GM21367 (cell line): ENCODE data around the gene SMIM38.

Experiments used
- ATAC-seq: cut with Tn5 transposase; IDR thresholded peaks from one replicate; pipeline ENCODE4 v1.9.1; 2021; ENCODE audit not compliant: unreplicated experiment

SMIM38 gene

DNA sequence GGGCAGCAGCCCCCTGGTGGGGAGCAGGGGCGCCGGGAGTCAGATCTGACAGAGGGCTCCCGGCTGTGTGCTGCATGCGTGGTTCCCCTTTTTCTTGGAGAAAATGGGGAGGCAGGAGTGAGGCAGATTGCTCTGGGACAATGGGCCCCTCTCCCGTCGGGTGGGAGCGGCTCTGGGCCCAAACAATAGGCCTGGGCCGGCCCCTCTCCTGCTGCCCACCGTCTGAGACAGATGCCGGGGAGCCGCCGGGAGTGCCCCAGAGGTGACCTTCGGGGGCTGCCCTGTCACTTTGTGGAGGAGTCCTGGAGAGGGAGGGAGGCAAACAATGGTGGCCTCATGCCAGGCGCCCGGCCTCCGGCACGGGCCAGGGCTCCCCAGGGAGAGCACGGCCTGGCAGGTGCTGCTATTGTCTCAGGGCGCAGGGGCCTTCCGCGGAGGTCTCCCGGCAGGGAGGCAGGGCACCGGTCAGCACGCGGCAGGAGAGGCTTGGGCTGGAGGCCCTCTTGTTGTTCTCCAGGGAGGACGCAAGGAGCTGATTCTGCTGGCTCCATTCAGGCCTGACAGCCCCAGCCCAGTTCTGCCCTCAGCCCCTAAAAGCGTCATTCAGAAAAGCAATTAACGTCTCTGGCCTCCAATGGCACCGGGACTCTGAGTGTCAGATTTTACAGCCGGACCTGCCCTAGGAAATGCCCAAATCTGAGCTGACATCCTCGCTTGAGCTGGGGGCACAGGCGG is 44.8 kb downstream of the SMIM38 start:
- ATAC-seq = no peak

- ATAC-seq = no peak
These were observed 45.3 kb downstream of the SMIM38 start for GRCh38 chr11:69201066-69201365.

DNA sequence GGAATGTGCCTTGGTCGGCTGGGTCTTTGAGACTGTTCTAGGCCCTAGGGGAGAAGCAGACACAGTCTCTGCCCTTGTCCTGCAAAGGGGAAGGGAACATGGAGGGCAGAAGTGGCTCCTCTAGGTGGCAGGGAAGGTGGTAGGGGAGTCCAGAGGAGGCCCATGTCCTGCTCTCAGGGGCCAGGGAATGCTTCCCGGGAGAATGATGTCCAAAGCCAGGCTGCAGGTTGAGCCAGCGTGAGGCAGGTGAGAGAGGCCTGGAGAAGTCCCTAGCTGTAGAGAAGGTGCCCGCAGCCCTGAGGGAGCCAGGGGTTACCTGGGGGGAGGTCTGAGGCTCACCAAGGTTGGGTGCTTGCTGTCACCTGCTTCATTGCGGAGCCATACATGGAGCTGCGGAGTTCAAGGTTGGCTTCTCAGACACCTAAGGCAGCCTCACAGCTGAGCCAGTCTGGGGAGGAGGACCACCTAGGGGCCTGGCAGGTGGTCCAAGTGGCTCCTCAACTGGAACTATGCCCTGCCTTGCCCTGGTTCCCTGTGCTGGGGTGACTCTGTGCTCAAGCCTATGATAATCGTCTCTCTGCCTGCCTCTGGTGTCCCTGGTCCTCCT is 46.1 kb downstream of the SMIM38 start:
- ATAC-seq = no peak

DNA sequence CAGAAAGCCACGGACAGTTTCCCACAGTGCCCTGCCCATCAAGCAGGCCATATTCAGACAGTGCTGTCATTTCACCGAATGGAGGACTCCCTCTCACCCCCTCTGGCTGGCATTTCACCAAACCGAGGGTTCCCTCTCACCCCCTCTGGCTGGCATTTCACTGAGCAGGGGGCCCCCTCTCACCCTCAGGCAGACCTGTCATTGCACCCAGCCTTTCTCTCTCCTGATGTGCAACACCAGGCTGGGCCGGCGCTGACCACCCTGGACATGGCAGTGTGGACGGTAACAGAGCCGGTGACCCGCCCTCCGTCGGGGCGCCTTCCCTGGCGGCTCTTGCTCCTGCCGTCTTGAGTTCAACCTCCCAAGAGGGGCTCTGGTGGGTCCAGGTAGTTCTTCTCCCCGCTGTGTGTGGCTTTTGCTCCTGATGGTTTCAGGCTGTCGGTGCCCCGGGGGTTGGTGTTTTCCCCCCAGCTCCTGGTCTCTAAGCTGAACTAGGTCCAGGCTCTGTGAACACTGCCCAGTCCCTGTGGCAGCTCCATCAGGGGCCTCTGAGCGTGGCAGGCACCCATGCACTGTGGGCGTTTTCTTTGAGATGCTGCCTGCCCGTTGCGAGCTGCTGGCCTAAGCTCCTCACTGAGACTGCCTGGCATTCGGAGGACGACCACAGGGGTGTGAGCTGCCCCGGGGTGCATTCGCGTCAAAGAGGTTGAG is 46.9 kb downstream of the SMIM38 start:
- no peak for ATAC-seq

DNA sequence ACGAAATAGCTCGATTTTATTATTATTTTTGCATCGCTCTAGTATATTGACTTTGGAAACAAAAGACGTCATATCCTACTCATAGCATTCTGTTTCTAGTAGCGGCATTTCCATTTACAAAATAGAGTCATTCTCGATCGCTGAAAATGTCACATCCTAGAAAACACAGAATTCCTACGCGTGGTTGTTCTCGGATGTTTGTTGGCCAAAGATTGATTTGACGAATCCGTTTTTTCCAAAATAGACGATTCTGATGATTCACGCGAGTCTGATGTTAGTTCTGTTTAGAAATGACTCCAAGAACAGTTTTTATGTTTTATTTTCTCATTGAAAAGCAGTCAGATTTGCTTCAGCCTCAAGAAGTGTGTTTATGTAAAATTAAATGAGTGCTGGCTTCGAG is 47.6 kb downstream of the SMIM38 start:
- ATAC-seq = no peak

- ATAC-seq = no peak
These were observed 48.1 kb downstream of the SMIM38 start for GRCh38 chr11:69203901-69204245.

DNA sequence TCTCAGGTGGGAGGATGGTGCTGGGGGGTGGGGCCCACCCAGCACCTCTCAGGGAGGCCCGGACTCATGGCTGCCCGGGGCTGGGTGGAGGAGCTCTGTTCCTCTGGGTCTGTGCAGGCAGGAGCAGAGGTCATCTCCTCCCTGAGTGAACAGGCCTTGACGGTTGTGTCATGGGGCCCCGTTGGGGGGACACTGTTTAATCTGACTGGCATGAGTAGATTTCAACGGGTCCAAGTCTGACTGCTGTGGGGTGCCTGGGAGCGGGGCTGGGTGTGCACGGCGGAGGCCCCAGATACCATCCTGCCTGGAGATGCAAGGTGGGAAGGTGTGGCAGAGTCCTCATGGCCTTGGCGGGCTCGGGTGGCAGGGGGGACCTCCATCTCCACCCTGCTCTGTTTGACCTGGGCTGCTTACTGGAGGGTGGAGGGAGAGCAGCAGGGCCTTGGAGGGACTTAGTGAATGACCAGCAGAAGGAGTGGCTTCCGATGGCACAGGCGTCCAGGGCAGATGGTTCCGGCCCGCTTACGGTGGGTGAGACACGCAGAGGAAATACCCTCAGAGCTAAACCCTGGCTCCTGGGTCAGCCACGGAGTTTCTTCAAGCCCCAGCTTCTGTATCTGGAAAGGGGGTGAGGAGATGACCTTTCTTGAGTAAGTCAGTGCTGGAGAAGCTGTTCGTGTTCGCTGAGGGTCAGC is 48.7 kb downstream of the SMIM38 start:
- ATAC-seq = no peak

GRCh38 chr11:69204941-69205742 is 49.4 kb downstream of the SMIM38 start:
- ATAC-seq = no peak
